Upper lobe of right lung (tissue), 1 donor: Measurements from ENCODE around the gene DAND5. TPM values are rescaled to one million over a fixed set of nuclear protein-coding genes. Genes with fewer than 3 reads are reported as not detected.

Experiments used
- ATAC-seq: fragments of 200-7000 bp; cut with Tn5 transposase; one replicate; pipeline ENCODE4 v1.9.1; 2020; ENCODE audit warnings: mild to moderate bottlenecking, moderate library complexity
- DNase-seq: peaks from one replicate; pipeline ENCODE4 v3.0.0-alpha.2; 2020
- H3K27ac ChIP-seq: fragments of 200-600 bp; one replicate; pipeline ENCODE4 v1.8.0; 2022
- H3K27me3 ChIP-seq: fragments of 200-600 bp; one replicate; pipeline ENCODE4 v1.8.0; 2022; ENCODE audit warnings: mild to moderate bottlenecking
- H3K36me3 ChIP-seq: fragments of 200-600 bp; one replicate; pipeline ENCODE4 v1.8.0; 2022
- H3K4me1 ChIP-seq: fragments of 200-600 bp; one replicate; pipeline ENCODE4 v1.8.0; 2022
- H3K4me3 ChIP-seq: fragments of 200-600 bp; one replicate; pipeline ENCODE4 v1.8.0; 2022; ENCODE audit warnings: mild to moderate bottlenecking
- H3K9me3 ChIP-seq: fragments of 200-600 bp; one replicate; pipeline ENCODE4 v1.8.0; 2022
- intact Hi-C: fragments of 100-400 bp; cut with DNase I; formaldehyde crosslinking; loops from one replicate; pipeline ENCODE4 v1.11.0; 2022
- total RNA-seq: library from RNA; stranded (reverse); fragmentation: NEBNext Ultra II Directional; extraction: Animal tissue kit (Norgen Biotek cat#: 25700); gene quantifications from one replicate; pipeline ENCODE4 v1.2.1, GENCODE V29; 2021
- TF ChIP-seq, protein P1 (sequence below): fragments of 200-600 bp; IDR thresholded peaks from one replicate; pipeline ENCODE4 v1.8.0; 2022; ENCODE audit warnings: antibody characterized with exemption
- donor health status: DM: no; HTN: yes; CAD: no; lungs with severe emphysema.

DAND5 gene
- total RNA-seq, 1 donor from 2014 or later = not detected

DNA sequence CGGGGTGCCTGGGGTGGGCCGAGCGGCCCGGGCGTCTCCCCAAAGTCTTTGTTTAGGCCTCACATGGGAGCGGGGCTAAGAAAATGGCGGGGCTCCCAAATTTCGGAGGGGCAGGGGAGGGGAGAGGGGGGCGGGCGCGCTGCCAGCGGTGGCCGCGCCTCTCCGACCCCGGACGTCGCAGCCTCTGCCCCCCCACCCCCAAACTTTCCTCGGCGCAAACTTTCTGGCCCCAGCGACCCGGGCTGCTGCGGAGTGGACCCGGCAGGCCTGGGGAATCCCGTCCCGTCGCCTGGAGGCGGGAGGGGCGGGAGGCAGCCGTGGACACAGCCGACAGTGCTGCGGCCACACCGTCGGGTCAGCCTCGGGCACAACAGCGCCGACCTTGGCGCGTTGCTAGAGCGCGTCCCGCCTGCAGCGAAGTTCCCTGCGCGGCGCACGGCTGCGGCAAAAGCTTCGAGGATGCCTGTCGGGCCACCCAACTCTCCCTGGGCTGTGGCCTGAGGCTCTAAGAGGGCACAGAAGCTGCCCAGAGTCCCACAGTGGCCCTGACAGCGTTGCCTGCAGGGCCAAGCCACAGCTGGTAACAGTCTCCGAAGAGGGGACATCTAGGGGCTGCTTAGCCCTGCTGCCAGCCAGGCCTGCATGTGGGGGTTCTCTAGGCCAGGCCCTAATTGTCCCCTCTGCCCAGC lies 27.2 kb downstream of the DAND5 start:
- no peaks in the 10 kb centered on the region for H3K27me3 ChIP-seq
- DNase-seq (no peak), ATAC-seq (peak; percentile 53)
- no peaks in the 10 kb centered on the region for H3K9me3 ChIP-seq
- H3K4me1 ChIP-seq = peaks cover 12% of the 10 kb centered on the region
- TF ChIP-seq, protein P1, sequence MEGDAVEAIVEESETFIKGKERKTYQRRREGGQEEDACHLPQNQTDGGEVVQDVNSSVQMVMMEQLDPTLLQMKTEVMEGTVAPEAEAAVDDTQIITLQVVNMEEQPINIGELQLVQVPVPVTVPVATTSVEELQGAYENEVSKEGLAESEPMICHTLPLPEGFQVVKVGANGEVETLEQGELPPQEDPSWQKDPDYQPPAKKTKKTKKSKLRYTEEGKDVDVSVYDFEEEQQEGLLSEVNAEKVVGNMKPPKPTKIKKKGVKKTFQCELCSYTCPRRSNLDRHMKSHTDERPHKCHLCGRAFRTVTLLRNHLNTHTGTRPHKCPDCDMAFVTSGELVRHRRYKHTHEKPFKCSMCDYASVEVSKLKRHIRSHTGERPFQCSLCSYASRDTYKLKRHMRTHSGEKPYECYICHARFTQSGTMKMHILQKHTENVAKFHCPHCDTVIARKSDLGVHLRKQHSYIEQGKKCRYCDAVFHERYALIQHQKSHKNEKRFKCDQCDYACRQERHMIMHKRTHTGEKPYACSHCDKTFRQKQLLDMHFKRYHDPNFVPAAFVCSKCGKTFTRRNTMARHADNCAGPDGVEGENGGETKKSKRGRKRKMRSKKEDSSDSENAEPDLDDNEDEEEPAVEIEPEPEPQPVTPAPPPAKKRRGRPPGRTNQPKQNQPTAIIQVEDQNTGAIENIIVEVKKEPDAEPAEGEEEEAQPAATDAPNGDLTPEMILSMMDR = no peak
- peak overlapping the region; percentile 89 for H3K27ac ChIP-seq
- H3K4me3 ChIP-seq = peak overlapping the region; percentile 71
- peaks cover 9% of the 10 kb centered on the region for H3K36me3 ChIP-seq
- intact Hi-C loops = no loop called here

DNA sequence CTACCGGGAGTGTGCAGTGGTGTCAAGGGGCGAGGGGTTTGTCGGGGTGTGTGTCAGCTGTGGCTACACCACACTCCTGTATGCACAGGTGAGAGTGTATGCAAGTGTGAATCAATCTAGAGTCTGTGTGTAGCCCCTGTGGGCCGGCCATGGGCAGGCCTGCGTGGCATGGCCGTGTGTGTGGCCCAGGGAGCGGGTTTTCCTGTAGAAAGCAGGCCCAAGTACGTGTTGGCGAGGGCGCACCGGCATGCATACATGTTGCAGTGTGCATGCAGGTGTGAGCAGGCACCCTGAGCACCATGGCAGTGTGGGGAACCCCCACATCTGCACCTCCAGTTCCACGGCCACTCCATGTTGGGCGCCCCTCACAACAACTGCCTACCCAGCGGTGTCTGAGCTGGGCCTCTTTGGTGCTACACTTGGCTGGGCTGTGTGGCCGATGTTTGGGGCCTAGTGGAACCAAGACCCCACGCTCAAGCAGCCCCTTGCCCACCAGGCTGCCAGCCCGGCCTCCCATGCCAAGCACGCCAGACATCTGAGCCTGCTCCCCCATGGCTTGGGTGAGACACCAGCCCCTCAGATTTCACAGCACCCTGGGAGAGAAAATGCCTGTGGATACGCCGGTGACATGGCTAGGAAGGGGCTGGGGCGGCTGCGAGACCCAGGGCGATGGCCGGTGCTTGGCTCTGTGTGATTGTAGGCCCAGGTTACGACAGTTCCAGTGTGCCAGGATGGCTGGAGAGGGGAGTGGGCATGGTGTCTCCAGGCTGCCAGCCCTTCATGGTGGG lies 28.0 kb downstream of the DAND5 start:
- ATAC-seq (no peak), DNase-seq (no peak)
- H3K27ac ChIP-seq = peak overlapping the region; percentile 89
- no peaks in the 10 kb centered on the region for H3K27me3 ChIP-seq
- intact Hi-C loops = no loop called here
- H3K9me3 ChIP-seq = no peaks in the 10 kb centered on the region
- H3K4me3 ChIP-seq = peak overlapping the region; percentile 71
- peaks cover 12% of the 10 kb centered on the region for H3K4me1 ChIP-seq
- TF ChIP-seq, protein P1 = no peak
- H3K36me3 ChIP-seq = peaks cover 9% of the 10 kb centered on the region

DNA sequence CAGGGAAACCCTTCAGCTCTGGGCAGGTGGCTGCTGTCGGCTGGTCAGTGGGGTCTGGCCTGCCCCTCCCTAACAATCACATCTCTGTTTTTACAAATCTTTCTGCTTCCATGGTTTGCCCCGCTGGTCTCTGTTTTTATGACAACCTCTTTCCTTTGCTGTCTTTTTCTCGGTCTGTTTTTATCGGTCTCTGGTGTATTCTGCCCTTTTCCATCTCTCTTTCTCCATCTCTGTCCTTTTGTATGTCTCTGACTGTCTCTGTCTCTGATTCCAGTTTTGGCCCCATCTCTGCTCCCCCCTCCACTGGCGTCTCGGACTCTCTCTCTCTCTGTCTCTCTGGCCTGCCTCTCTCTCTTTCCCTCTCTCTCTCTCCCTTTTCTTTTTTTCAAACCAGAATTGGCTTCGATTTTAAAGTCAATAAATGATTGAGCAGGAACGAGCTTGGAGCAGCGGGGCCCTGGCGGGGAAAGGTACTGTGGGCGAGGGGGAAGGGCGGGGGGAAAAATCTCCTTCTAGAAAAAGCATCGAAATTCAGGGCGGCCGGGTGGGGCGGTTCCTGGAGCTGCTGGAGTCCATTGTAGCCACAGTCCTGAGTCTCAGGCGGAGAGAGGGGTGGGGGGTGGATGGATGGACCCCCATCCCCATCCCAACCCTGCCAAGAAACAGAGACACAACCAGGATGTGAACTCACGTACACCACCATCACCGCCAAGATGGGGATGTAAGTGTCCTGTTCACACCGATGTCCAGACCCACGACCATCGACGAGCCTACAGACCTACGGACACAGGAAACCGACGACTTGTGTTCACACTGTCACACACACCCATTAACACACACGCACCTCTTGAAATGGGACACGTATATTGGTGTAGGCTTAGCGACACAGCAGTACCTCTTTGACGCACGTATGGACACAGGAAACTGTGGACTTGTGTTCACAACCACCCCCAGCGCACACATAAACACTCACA lies 28.9 kb downstream of the DAND5 start:
- Histone ChIP-seq H3K36me3 (peaks cover 9% of the 10 kb centered on the region), H3K4me1 (peaks cover 12% of the 10 kb centered on the region), H3K9me3 (no peaks in the 10 kb centered on the region), H3K27me3 (no peaks in the 10 kb centered on the region), H3K27ac (peak overlapping the region; percentile 89), H3K4me3 (peak overlapping the region; percentile 71)
- no peak for DNase-seq
- TF ChIP-seq, protein P1 = no peak
- intact Hi-C loops = no loop called here
- no peak for ATAC-seq

DNA sequence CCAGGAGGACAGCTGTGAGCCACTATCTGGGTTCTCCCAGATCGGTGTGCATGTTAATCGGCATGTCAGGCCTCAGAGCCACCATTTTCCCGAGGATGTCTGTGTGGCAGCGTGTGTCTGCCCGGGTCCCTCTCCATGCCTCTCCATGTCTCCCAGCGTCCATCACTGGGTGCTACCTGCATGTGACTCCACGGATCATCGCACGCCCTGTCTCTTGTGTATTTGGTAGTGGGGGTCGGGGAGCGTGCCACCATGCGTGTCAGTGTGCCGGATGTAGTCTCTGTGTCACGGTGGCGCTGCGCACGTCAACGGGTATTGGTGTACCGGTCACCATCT lies 31.8 kb downstream of the DAND5 start:
- no peak for ATAC-seq
- DNase-seq = no peak
- H3K4me1 ChIP-seq = peaks cover 39% of the 10 kb centered on the region

More for the DNA sequence above, 31.8 kb downstream of the DAND5 start:
- TF ChIP-seq, protein P1 = no peak
- no peaks in the 10 kb centered on the region for H3K27me3 ChIP-seq
- H3K9me3 ChIP-seq = no peaks in the 10 kb centered on the region
- H3K36me3 ChIP-seq = peaks cover 9% of the 10 kb centered on the region
- peak overlapping the region; percentile 86 for H3K27ac ChIP-seq
- intact Hi-C loops = no loop called here
- peak overlapping the region; percentile 36 for H3K4me3 ChIP-seq
